Measurements from ENCODE around the gene IL17C. TPM values are rescaled to one million over a fixed set of nuclear protein-coding genes. Genes with fewer than 3 reads are reported as not detected.

The IL17C gene
- total and polyA plus RNA-seq, 2 of the 8 experiments (the other 6 are each of a cell fraction or from before 2014, with no cell fraction given), result 1.1 to 1.9 TPM

- TF ChIP-seq BRCA1 (IDR thresholded peaks at IDR 0.05; ENCODE audit: low read depth, low read length) (no peak), ATF2 (IDR thresholded peaks at IDR 0.05; ENCODE audit: low read length) (no peak), CBX8 (IDR thresholded peaks at IDR 0.05; ENCODE audit: borderline replicate concordance, low read depth, low read length) (no peak), MAFK (IDR thresholded peaks at IDR 0.05; ENCODE audit: low read depth, low read length) (no peak)
Observed at GRCh38 chr16:88614818-88615580, 23.4 kb upstream of the IL17C start (continued).

Data from H1 (cell line).